GM10266 (cell line): ENCODE results near the gene FADS1.

ENCODE experiments used
- DNase-seq: peaks from one replicate; pipeline ENCODE4 v3.0.0; 2012; ENCODE audit errors: extremely low spot score
- CTCF ChIP-seq: IDR thresholded peaks from 2 replicates; pipeline ENCODE4 v1.5.1; 2012; ENCODE audit warnings: mild to moderate bottlenecking, low read depth; ENCODE audit not compliant: control insufficient read depth, insufficient read depth; ENCODE audit errors: missing control alignments

Gene FADS1

GRCh38 chr11:61792310-61793082 is 24.3 kb downstream of the FADS1 start, which contains the start of the genes FEN1 and TMEM258:
Gene FEN1 (plus strand): TSS chr11:61792911. CDS start chr11:61795362, 2,451 bp downstream.
Gene TMEM258 (minus strand): TSS chr11:61792599. CDS start chr11:61792558, 41 bp downstream.
- peak; percentile 90 for DNase-seq
- no peak for TF ChIP-seq CTCF

- no peak for TF ChIP-seq CTCF
- DNase-seq = no peak
Observed at GRCh38 chr11:61791737-61792309, 25.0 kb downstream of the FADS1 start.

- no peak for DNase-seq
- peak; percentile 50 for TF ChIP-seq CTCF
Observed at GRCh38 chr11:61787928-61788491, 28.8 kb downstream of the FADS1 start.

GRCh38 chr11:61785837-61786402 is 30.9 kb downstream of the FADS1 start:
- DNase-seq = no peak

GRCh38 chr11:61784506-61784805 is 32.3 kb downstream of the FADS1 start:
- DNase-seq = no peak

More at GRCh38 chr11:61785837-61786402, 30.9 kb downstream of the FADS1 start:
- peak; percentile 12 for TF ChIP-seq CTCF

GRCh38 chr11:61783717-61784505 is 32.9 kb downstream of the FADS1 start:
- no peak for TF ChIP-seq CTCF
- no peak for DNase-seq

More at GRCh38 chr11:61784506-61784805, 32.3 kb downstream of the FADS1 start:
- no peak for TF ChIP-seq CTCF
